Astrocyte (in vitro differentiated cells and primary cell): ENCODE measurements around the gene LEO1. TPM values are rescaled to one million over a fixed set of nuclear protein-coding genes. Genes with fewer than 3 reads are reported as not detected.

Source experiments
- DNase-seq: peaks from one replicate; pipeline ENCODE4 v3.0.0-alpha.2; 2010; ENCODE audit warnings: low read depth
- FAIRE-seq: peaks from 2 replicates; lab custom pipeline; 2011; peaks lifted over from hg19 to GRCh38; lab: Jason Lieb, UNC
- H2AFZ ChIP-seq: 2 replicates; pipeline ENCODE4 v1.6.0; 2012; ENCODE audit warnings: low read depth, low read length, inconsistent platforms
- H3K27ac ChIP-seq: 2 replicates; pipeline ENCODE4 v1.5.1; 2011; ENCODE audit warnings: low read depth, low read length, inconsistent platforms
- H3K27me3 ChIP-seq: 2 replicates; pipeline ENCODE4 v1.6.0; 2011; ENCODE audit warnings: low read length, inconsistent platforms; ENCODE audit not compliant: insufficient read depth
- H3K36me3 ChIP-seq: 2 replicates; pipeline ENCODE4 v1.5.1; 2011; ENCODE audit warnings: low read length, inconsistent platforms; ENCODE audit not compliant: insufficient read depth
- H3K4me1 ChIP-seq: 2 replicates; pipeline ENCODE4 v1.5.1; 2011; ENCODE audit warnings: low read length, inconsistent platforms; ENCODE audit not compliant: insufficient read depth
- H3K4me2 ChIP-seq: 2 replicates; pipeline ENCODE4 v1.6.0; 2012; ENCODE audit warnings: low read length, inconsistent platforms
- H3K4me3 ChIP-seq: 2 replicates; pipeline ENCODE4 v1.5.1; 2011; ENCODE audit warnings: low read depth, mild to moderate bottlenecking, low read length, inconsistent platforms; ENCODE audit not compliant: insufficient read depth
- H3K79me2 ChIP-seq: 2 replicates; pipeline ENCODE4 v1.6.0; 2012; ENCODE audit warnings: mild to moderate bottlenecking, low read length, inconsistent platforms; ENCODE audit not compliant: insufficient read depth
- H3K9ac ChIP-seq: 2 replicates; pipeline ENCODE4 v1.6.0; 2012; ENCODE audit warnings: mild to moderate bottlenecking, low read length, inconsistent platforms
- H3K9me3 ChIP-seq: 2 replicates; pipeline ENCODE4 v1.5.1; 2012; ENCODE audit warnings: low read depth, mild to moderate bottlenecking, low read length, inconsistent platforms; ENCODE audit not compliant: insufficient read depth
- H4K20me1 ChIP-seq: 2 replicates; pipeline ENCODE4 v1.6.0; 2012; ENCODE audit warnings: low read length, inconsistent platforms; ENCODE audit not compliant: insufficient read depth
- H3K27ac Mint-ChIP-seq: one replicate; pipeline ENCODE4 v1.8.0; 2021; ENCODE audit warnings: mild to moderate bottlenecking, mixed read lengths; ENCODE audit not compliant: unreplicated experiment
- H3K27me3 Mint-ChIP-seq: one replicate; pipeline ENCODE4 v1.8.0; 2021; ENCODE audit warnings: low read depth, mixed read lengths; ENCODE audit not compliant: unreplicated experiment
- H3K36me3 Mint-ChIP-seq: one replicate; pipeline ENCODE4 v1.8.0; 2021; ENCODE audit warnings: low read depth, mixed read lengths; ENCODE audit not compliant: unreplicated experiment
- H3K4me1 Mint-ChIP-seq: one replicate; pipeline ENCODE4 v1.8.0; 2021; ENCODE audit warnings: low read depth, mixed read lengths; ENCODE audit not compliant: unreplicated experiment
- H3K4me3 Mint-ChIP-seq: one replicate; pipeline ENCODE4 v1.8.0; 2021; ENCODE audit warnings: mild to moderate bottlenecking, moderate library complexity, mixed read lengths; ENCODE audit not compliant: unreplicated experiment
- H3K9me3 Mint-ChIP-seq: one replicate; pipeline ENCODE4 v1.8.0; 2021; ENCODE audit warnings: mild to moderate bottlenecking, mixed read lengths; ENCODE audit not compliant: unreplicated experiment
- EZH2 ChIP-seq: IDR thresholded peaks from 2 replicates; pipeline ENCODE4 v1.6.1; 2012; ENCODE audit warnings: mild to moderate bottlenecking, low read length, inconsistent platforms; ENCODE audit not compliant: insufficient read depth
- total RNA-seq: library from RNA; stranded (reverse); gene quantifications from 2 replicates; pipeline ENCODE4 v1.2.1, GENCODE V29; 2021
- TF ChIP-seq, protein P1 (sequence below): IDR thresholded peaks from 2 replicates; pipeline ENCODE4 v1.5.1; 2011; ENCODE audit warnings: low read depth, mild to moderate bottlenecking, inconsistent platforms, low read length, moderate library complexity; ENCODE audit not compliant: insufficient read depth

Gene LEO1
- total RNA-seq, 1 donor from 2014 or later: 25.5 TPM

- no peaks in the 10 kb centered on the region for H3K9me3 Mint-ChIP-seq
- no peak overlapping the region for H3K4me3 ChIP-seq
- H3K4me3 Mint-ChIP-seq: no peak overlapping the region
- no peak overlapping the region for H2AFZ ChIP-seq
- DNase-seq (no peak), FAIRE-seq (no peak)
- H3K4me1 Mint-ChIP-seq: no peaks in the 10 kb centered on the region
- H3K4me2 ChIP-seq: no peak overlapping the region
- H3K9me3 ChIP-seq: no peaks in the 10 kb centered on the region
- no peaks in the 10 kb centered on the region for H4K20me1 ChIP-seq
- H3K27ac ChIP-seq: no peak overlapping the region
- H3K4me1 ChIP-seq: no peaks in the 10 kb centered on the region
- H3K36me3 Mint-ChIP-seq: peaks cover 19% of the 10 kb centered on the region
- no peaks in the 10 kb centered on the region for H3K27me3 Mint-ChIP-seq
- no peaks in the 10 kb centered on the region for H3K79me2 ChIP-seq
- peaks cover 56% of the 10 kb centered on the region for H3K36me3 ChIP-seq
- no peaks in the 10 kb centered on the region for H3K27me3 ChIP-seq
- H3K27ac Mint-ChIP-seq: no peak overlapping the region
- H3K9ac ChIP-seq: no peak overlapping the region
- TF ChIP-seq, protein P1, sequence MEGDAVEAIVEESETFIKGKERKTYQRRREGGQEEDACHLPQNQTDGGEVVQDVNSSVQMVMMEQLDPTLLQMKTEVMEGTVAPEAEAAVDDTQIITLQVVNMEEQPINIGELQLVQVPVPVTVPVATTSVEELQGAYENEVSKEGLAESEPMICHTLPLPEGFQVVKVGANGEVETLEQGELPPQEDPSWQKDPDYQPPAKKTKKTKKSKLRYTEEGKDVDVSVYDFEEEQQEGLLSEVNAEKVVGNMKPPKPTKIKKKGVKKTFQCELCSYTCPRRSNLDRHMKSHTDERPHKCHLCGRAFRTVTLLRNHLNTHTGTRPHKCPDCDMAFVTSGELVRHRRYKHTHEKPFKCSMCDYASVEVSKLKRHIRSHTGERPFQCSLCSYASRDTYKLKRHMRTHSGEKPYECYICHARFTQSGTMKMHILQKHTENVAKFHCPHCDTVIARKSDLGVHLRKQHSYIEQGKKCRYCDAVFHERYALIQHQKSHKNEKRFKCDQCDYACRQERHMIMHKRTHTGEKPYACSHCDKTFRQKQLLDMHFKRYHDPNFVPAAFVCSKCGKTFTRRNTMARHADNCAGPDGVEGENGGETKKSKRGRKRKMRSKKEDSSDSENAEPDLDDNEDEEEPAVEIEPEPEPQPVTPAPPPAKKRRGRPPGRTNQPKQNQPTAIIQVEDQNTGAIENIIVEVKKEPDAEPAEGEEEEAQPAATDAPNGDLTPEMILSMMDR: no peak
- no peak for TF ChIP-seq EZH2
Measured at GRCh38 chr15:51952805-51953204, 18.8 kb downstream of the LEO1 start.

DNA sequence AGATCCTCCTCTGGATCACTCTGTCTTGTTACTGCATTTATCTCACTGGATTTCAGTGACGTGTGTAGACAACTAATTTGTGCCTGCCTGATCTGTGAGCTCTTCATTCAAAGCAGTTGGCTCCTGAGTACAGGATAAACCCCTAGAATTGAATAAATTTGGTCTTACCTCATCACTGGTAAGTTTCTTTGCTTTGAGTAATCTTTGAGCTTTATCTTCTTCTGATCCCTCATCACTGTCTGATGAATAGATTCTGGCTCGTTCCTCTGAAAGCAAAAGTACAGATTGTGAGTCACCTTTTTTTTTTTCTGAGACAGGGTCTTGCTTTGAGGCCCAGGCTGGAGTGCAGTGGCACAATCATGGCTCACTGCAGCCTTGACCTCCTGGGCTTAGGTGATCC is 24.5 kb downstream of the LEO1 start:
- Histone ChIP-seq H3K79me2 (peaks cover 4% of the 10 kb centered on the region), H3K4me3 (no peak overlapping the region), H3K4me1 (no peaks in the 10 kb centered on the region), H2AFZ (no peak overlapping the region), H3K27ac (no peak overlapping the region), H4K20me1 (peaks cover 6% of the 10 kb centered on the region), H3K27me3 (no peaks in the 10 kb centered on the region), H3K9ac (no peak overlapping the region), H3K36me3 (peaks cover 55% of the 10 kb centered on the region), H3K4me2 (no peak overlapping the region), H3K9me3 (no peaks in the 10 kb centered on the region)
- no peak for DNase-seq
- Mint-ChIP-seq H3K4me3 (no peak overlapping the region), H3K27ac (no peak overlapping the region), H3K9me3 (no peaks in the 10 kb centered on the region), H3K27me3 (no peaks in the 10 kb centered on the region), H3K36me3 (peaks cover 16% of the 10 kb centered on the region), H3K4me1 (no peaks in the 10 kb centered on the region)
- TF ChIP-seq EZH2: no peak
- TF ChIP-seq, protein P1: no peak
- FAIRE-seq: no peak

DNA sequence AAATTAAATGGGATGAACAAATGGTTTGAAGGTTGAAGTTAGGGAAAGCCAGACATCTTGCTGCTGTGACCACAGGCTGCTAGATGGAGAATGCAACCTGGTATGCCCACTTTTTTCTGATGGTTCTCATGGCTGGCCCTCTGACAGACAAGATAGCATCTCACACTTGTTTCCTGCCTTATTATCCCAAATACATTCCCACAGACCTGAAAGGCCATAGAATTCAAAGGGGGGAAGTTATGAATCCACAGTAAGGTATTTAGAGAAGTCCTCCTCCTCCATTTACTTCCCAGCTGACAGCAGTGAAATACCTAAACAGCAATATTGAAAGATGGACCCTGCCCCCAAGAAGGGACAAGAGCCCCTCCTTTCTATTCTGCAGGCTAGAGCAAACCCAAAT is 32.4 kb downstream of the LEO1 start:
- H3K9me3 ChIP-seq: no peaks in the 10 kb centered on the region
- TF ChIP-seq EZH2: no peak
- TF ChIP-seq, protein P1: no peak
- no peak overlapping the region for H2AFZ ChIP-seq
- Mint-ChIP-seq H3K36me3 (peaks cover 2% of the 10 kb centered on the region), H3K4me3 (no peak overlapping the region), H3K27ac (no peak overlapping the region), H3K9me3 (no peaks in the 10 kb centered on the region), H3K4me1 (peaks cover 7% of the 10 kb centered on the region), H3K27me3 (no peaks in the 10 kb centered on the region)
- H3K27me3 ChIP-seq: no peaks in the 10 kb centered on the region
- peaks cover 8% of the 10 kb centered on the region for H3K36me3 ChIP-seq
- H3K4me1 ChIP-seq: no peaks in the 10 kb centered on the region
- peaks cover 19% of the 10 kb centered on the region for H4K20me1 ChIP-seq
- FAIRE-seq: no peak
- H3K4me2 ChIP-seq: no peak overlapping the region
- H3K4me3 ChIP-seq: no peak overlapping the region
- peak; percentile 2 for DNase-seq
- no peak overlapping the region for H3K9ac ChIP-seq
- H3K27ac ChIP-seq: no peak overlapping the region
- peaks cover 6% of the 10 kb centered on the region for H3K79me2 ChIP-seq
